Activated naive CD4-positive, alpha-beta T cell treated with anti-CD3 and anti-CD28 coated beads, Interleukin-2, amount 50 U/mL, for 16 hours (primary cell): Measurements from ENCODE around the gene NT5C2.
"Not testable (repeated sequence)": the region's sequence is repeated elsewhere in the genome, so short reads cannot be mapped to it uniquely, and the experiment has no call there.

Source experiments
- DNase-seq: peaks from one replicate; pipeline ENCODE4 v3.0.0-alpha.2; 2020

Gene NT5C2

GRCh38 chr10:103080891-103081581 lies 112.0 kb downstream of the NT5C2 start:
- no peak for DNase-seq

- no peak for DNase-seq
Measured at GRCh38 chr10:103079946-103080345, 113.1 kb downstream of the NT5C2 start.

GRCh38 chr10:103079100-103079499 lies 114.0 kb downstream of the NT5C2 start:
- DNase-seq: no peak

- no peak for DNase-seq
Measured at GRCh38 chr10:103078676-103079075, 114.4 kb downstream of the NT5C2 start.

GRCh38 chr10:103078309-103078615 lies 114.8 kb downstream of the NT5C2 start:
- no peak for DNase-seq

- DNase-seq: no peak
Measured at GRCh38 chr10:103077491-103078308, 115.4 kb downstream of the NT5C2 start.

GRCh38 chr10:103077020-103077419 lies 116.1 kb downstream of the NT5C2 start:
- no peak for DNase-seq

GRCh38 chr10:103072891-103073290 lies 120.2 kb downstream of the NT5C2 start:
- no peak for DNase-seq

GRCh38 chr10:103072276-103072675 lies 120.8 kb downstream of the NT5C2 start:
- DNase-seq: no peak

GRCh38 chr10:103069453-103070331 lies 123.4 kb downstream of the NT5C2 start:
- DNase-seq: peak; percentile 76

- no peak for DNase-seq
Measured at GRCh38 chr10:103067956-103068355, 125.1 kb downstream of the NT5C2 start.

- DNase-seq: no peak
Measured at GRCh38 chr10:103067484-103067883, 125.6 kb downstream of the NT5C2 start.

- not testable (repeated sequence) for DNase-seq
Measured at GRCh38 chr10:103067099-103067477, 126.0 kb downstream of the NT5C2 start.

GRCh38 chr10:103066141-103067098 lies 126.7 kb downstream of the NT5C2 start:
- DNase-seq: no peak

- DNase-seq: no peak
Measured at GRCh38 chr10:103064956-103065355, 128.1 kb downstream of the NT5C2 start.

- DNase-seq: no peak
Measured at GRCh38 chr10:103062854-103063590, 130.1 kb downstream of the NT5C2 start.

- no peak for DNase-seq
Measured at GRCh38 chr10:103060575-103060974, 132.5 kb downstream of the NT5C2 start.

GRCh38 chr10:103058034-103058433 lies 135.0 kb downstream of the NT5C2 start:
- DNase-seq: no peak

GRCh38 chr10:103055105-103055504 lies 138.0 kb downstream of the NT5C2 start:
- DNase-seq: no peak

GRCh38 chr10:103054621-103055020 lies 138.5 kb downstream of the NT5C2 start:
- no peak for DNase-seq
